ENCODE measurements around the gene TMEFF1.

GRCh38 chr9:100432736-100433135 is 40.2 kb upstream of the TMEFF1 start:
- TF ChIP-seq POLR2A (IDR thresholded peaks at IDR 0.05), result no peak
- TF ChIP-seq, protein P1, sequence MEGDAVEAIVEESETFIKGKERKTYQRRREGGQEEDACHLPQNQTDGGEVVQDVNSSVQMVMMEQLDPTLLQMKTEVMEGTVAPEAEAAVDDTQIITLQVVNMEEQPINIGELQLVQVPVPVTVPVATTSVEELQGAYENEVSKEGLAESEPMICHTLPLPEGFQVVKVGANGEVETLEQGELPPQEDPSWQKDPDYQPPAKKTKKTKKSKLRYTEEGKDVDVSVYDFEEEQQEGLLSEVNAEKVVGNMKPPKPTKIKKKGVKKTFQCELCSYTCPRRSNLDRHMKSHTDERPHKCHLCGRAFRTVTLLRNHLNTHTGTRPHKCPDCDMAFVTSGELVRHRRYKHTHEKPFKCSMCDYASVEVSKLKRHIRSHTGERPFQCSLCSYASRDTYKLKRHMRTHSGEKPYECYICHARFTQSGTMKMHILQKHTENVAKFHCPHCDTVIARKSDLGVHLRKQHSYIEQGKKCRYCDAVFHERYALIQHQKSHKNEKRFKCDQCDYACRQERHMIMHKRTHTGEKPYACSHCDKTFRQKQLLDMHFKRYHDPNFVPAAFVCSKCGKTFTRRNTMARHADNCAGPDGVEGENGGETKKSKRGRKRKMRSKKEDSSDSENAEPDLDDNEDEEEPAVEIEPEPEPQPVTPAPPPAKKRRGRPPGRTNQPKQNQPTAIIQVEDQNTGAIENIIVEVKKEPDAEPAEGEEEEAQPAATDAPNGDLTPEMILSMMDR (IDR thresholded peaks at IDR 0.05), result no peak
